Karpas-422 (cell line): ENCODE results near the gene MXI1. TPM values are rescaled to one million over a fixed set of nuclear protein-coding genes. Genes with fewer than 3 reads are reported as not detected.
"Not testable (repeated sequence)": the region's sequence is repeated elsewhere in the genome, so short reads cannot be mapped to it uniquely, and the experiment has no call there.

ENCODE experiments used
- DNase-seq: peaks from one replicate; pipeline ENCODE4 v3.0.0-alpha.2; 2015
- H2AFZ ChIP-seq: fragments of 200-600 bp; sonication (generic); 2 replicates; pipeline ENCODE4 v1.6.1; 2014; ENCODE audit warnings: antibody characterized with exemption, low read length, mixed read lengths
- H3K27ac ChIP-seq: fragments of 200-600 bp; sonication (generic); 2 replicates; pipeline ENCODE4 v1.5.1; 2014; ENCODE audit warnings: mild to moderate bottlenecking, low read length, moderate library complexity
- H3K27me3 ChIP-seq: fragments of 200-600 bp; sonication (generic); 2 replicates; pipeline ENCODE4 v1.6.1; 2014; ENCODE audit warnings: low read length, mixed read lengths
- H3K36me3 ChIP-seq: fragments of 200-600 bp; sonication (generic); 2 replicates; pipeline ENCODE4 v1.6.1; 2014; ENCODE audit warnings: low read length, mixed read lengths; ENCODE audit not compliant: insufficient read depth
- H3K4me1 ChIP-seq: fragments of 200-600 bp; sonication (generic); 2 replicates; pipeline ENCODE4 v1.6.1; 2014; ENCODE audit warnings: mild to moderate bottlenecking, low read length, mixed read lengths
- H3K4me2 ChIP-seq: fragments of 200-600 bp; sonication (generic); 2 replicates; pipeline ENCODE4 v1.6.1; 2014; ENCODE audit warnings: low read length, low read depth, mild to moderate bottlenecking; ENCODE audit not compliant: poor library complexity, severe bottlenecking
- H3K4me3 ChIP-seq: fragments of 200-600 bp; sonication (generic); 2 replicates; pipeline ENCODE4 v1.5.1; 2014; ENCODE audit warnings: mild to moderate bottlenecking, antibody characterized with exemption, low read length, mixed read lengths
- H3K79me2 ChIP-seq: fragments of 200-600 bp; sonication (generic); 2 replicates; pipeline ENCODE4 v1.6.1; 2014; ENCODE audit warnings: mild to moderate bottlenecking, low read length, mixed read lengths
- H3K9ac ChIP-seq: fragments of 200-600 bp; sonication (generic); 2 replicates; pipeline ENCODE4 v1.6.0; 2014; ENCODE audit warnings: low read length
- H3K9me2 ChIP-seq: fragments of 200-600 bp; sonication (generic), shearing (Covaris generic); replicated peaks from 2 replicates; pipeline ENCODE4 v1.6.0; 2014; ENCODE audit warnings: mild to moderate bottlenecking, low read length, moderate library complexity; ENCODE audit not compliant: insufficient read depth
- H3K9me3 ChIP-seq: fragments of 300-700, 200-600 bp; sonication (generic); 2 replicates; pipeline ENCODE4 v1.6.1; 2014; ENCODE audit warnings: low read length, mixed read lengths
- H4K20me1 ChIP-seq: fragments of 200-600 bp; sonication (generic); 2 replicates; pipeline ENCODE4 v1.6.1; 2014; ENCODE audit warnings: mild to moderate bottlenecking, antibody characterized with exemption, low read length, low read depth; ENCODE audit not compliant: insufficient read depth
- total RNA-seq: library from RNA; depleted of rRNA; stranded (reverse); fragments of >200 nt; shearing (Covaris generic); gene quantifications from 2 replicates; pipeline ENCODE4 v1.2.3, GENCODE V29; 2014; ENCODE audit warnings: low replicate concordance

The MXI1 gene
- total RNA-seq, 1 experiment from 2014 or later = 12.0 TPM

GRCh38 chr10:110260746-110261477 is 53.5 kb downstream of the MXI1 start:
- H3K9me3 ChIP-seq = no peaks in the 10 kb centered on the region
- DNase-seq = no peak
- no peaks in the 10 kb centered on the region for H3K79me2 ChIP-seq
- H3K4me3 ChIP-seq = no peak overlapping the region
- H3K4me1 ChIP-seq = no peaks in the 10 kb centered on the region
- H3K27ac ChIP-seq = no peak overlapping the region
- H3K9me2 ChIP-seq = no peaks in the 10 kb centered on the region
- H3K27me3 ChIP-seq = no peaks in the 10 kb centered on the region
- no peak overlapping the region for H3K4me2 ChIP-seq
- no peaks in the 10 kb centered on the region for H3K36me3 ChIP-seq
- no peak overlapping the region for H2AFZ ChIP-seq
- no peaks in the 10 kb centered on the region for H4K20me1 ChIP-seq
- no peak overlapping the region for H3K9ac ChIP-seq

GRCh38 chr10:110263164-110263563 is 55.8 kb downstream of the MXI1 start:
- H3K4me1 ChIP-seq = no peaks in the 10 kb centered on the region
- no peaks in the 10 kb centered on the region for H3K9me3 ChIP-seq
- H3K4me3 ChIP-seq = no peak overlapping the region
- no peak overlapping the region for H3K4me2 ChIP-seq
- DNase-seq = no peak
- H3K79me2 ChIP-seq = no peaks in the 10 kb centered on the region
- no peak overlapping the region for H3K27ac ChIP-seq
- no peak overlapping the region for H2AFZ ChIP-seq
- no peaks in the 10 kb centered on the region for H3K9me2 ChIP-seq
- H4K20me1 ChIP-seq = no peaks in the 10 kb centered on the region
- no peak overlapping the region for H3K9ac ChIP-seq
- H3K27me3 ChIP-seq = no peaks in the 10 kb centered on the region
- H3K36me3 ChIP-seq = no peaks in the 10 kb centered on the region

DNA sequence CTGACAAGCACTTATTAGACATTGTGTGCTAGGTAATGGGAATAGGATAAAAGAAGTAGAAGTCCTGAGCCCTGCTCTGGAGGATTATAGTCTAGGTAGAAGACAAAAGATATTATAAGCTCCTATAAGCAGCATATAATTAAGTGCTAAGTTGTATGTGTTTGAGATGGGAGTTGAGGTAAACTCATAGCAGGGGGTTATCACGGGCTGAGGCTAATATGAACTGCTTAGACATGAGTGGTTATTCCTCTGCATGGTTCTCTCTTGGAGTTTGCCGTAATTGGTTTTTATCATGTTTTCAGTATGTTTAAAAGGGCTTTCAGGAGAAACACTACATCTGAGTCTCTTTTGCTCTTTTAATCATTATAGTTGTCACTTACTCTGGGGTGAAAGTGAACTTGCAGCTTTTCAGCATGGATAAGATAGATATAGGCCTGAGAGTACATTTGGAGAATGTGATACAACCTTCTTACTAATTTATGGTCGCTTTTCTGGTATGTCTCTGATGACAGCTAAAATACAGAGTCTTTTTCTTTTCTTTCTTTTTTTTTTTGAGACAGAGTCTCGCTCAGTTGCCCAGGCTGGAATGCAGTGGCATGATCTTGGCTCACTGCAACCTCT is 58.3 kb downstream of the MXI1 start:
- no peak overlapping the region for H3K4me3 ChIP-seq
- no peaks in the 10 kb centered on the region for H3K36me3 ChIP-seq
- H3K9me2 ChIP-seq = no peaks in the 10 kb centered on the region
- H3K9ac ChIP-seq = no peak overlapping the region
- H3K9me3 ChIP-seq = no peaks in the 10 kb centered on the region
- no peaks in the 10 kb centered on the region for H3K27me3 ChIP-seq
- no peaks in the 10 kb centered on the region for H3K79me2 ChIP-seq
- no peak overlapping the region for H3K27ac ChIP-seq
- no peak for DNase-seq
- H3K4me2 ChIP-seq = no peak overlapping the region
- no peaks in the 10 kb centered on the region; the same call in 1 of the 2 replicates for H4K20me1 ChIP-seq
- H3K4me1 ChIP-seq = no peaks in the 10 kb centered on the region
- H2AFZ ChIP-seq = no peak overlapping the region

- no peak for DNase-seq
- H4K20me1 ChIP-seq = no peaks in the 10 kb centered on the region; the same call in 1 of the 2 replicates
- no peak overlapping the region for H3K27ac ChIP-seq
- H3K79me2 ChIP-seq = no peaks in the 10 kb centered on the region
- no peak overlapping the region for H3K4me3 ChIP-seq
- H3K9me2 ChIP-seq = no peaks in the 10 kb centered on the region
- H3K4me1 ChIP-seq = no peaks in the 10 kb centered on the region
- no peaks in the 10 kb centered on the region for H3K9me3 ChIP-seq
- no peak overlapping the region for H2AFZ ChIP-seq
- no peaks in the 10 kb centered on the region for H3K36me3 ChIP-seq
- no peak overlapping the region for H3K4me2 ChIP-seq
- no peaks in the 10 kb centered on the region for H3K27me3 ChIP-seq
- H3K9ac ChIP-seq = no peak overlapping the region
These were observed 59.9 kb downstream of the MXI1 start for GRCh38 chr10:110267276-110267675.

GRCh38 chr10:110268442-110268841 is 61.0 kb downstream of the MXI1 start:
- Histone ChIP-seq H3K9me3 (no peaks in the 10 kb centered on the region), H4K20me1 (no peaks in the 10 kb centered on the region; the same call in 1 of the 2 replicates), H2AFZ (no peak overlapping the region), H3K9ac (no peak overlapping the region), H3K36me3 (no peaks in the 10 kb centered on the region), H3K4me1 (no peaks in the 10 kb centered on the region), H3K4me3 (no peak overlapping the region), H3K27me3 (no peaks in the 10 kb centered on the region), H3K9me2 (no peaks in the 10 kb centered on the region), H3K79me2 (no peaks in the 10 kb centered on the region), H3K27ac (no peak overlapping the region), H3K4me2 (no peak overlapping the region)
- no peak for DNase-seq

- DNase-seq = no peak
- Histone ChIP-seq H4K20me1 (no peaks in the 10 kb centered on the region; the same call in 1 of the 2 replicates), H3K4me1 (no peaks in the 10 kb centered on the region), H3K27ac (no peak overlapping the region), H3K27me3 (no peaks in the 10 kb centered on the region), H3K9me3 (no peaks in the 10 kb centered on the region), H2AFZ (no peak overlapping the region), H3K79me2 (no peaks in the 10 kb centered on the region), H3K4me3 (no peak overlapping the region), H3K36me3 (no peaks in the 10 kb centered on the region), H3K9ac (no peak overlapping the region), H3K4me2 (no peak overlapping the region), H3K9me2 (no peaks in the 10 kb centered on the region)
These were observed 61.6 kb downstream of the MXI1 start for GRCh38 chr10:110268971-110269370.

- Histone ChIP-seq H3K27me3 (no peaks in the 10 kb centered on the region), H2AFZ (no peak overlapping the region), H3K27ac (no peak overlapping the region), H3K9me3 (no peaks in the 10 kb centered on the region), H3K79me2 (no peaks in the 10 kb centered on the region), H3K9me2 (no peaks in the 10 kb centered on the region), H4K20me1 (no peaks in the 10 kb centered on the region; the same call in 1 of the 2 replicates), H3K4me3 (no peak overlapping the region), H3K9ac (no peak overlapping the region), H3K4me2 (no peak overlapping the region), H3K36me3 (no peaks in the 10 kb centered on the region), H3K4me1 (no peaks in the 10 kb centered on the region)
- DNase-seq = no peak
These were observed 62.2 kb downstream of the MXI1 start for GRCh38 chr10:110269374-110270318.

GRCh38 chr10:110272995-110273394 is 65.6 kb downstream of the MXI1 start:
- H3K4me2 ChIP-seq, H3K27me3 ChIP-seq, DNase-seq, H3K36me3 ChIP-seq, H3K4me3 ChIP-seq, H3K4me1 ChIP-seq, H3K27ac ChIP-seq, H3K9me3 ChIP-seq, H3K9ac ChIP-seq, H3K79me2 ChIP-seq, H4K20me1 ChIP-seq, H3K9me2 ChIP-seq, H2AFZ ChIP-seq: not testable (repeated sequence)
